Kidney (tissue), 14 donors: Measurements from ENCODE around the gene TRIML1. TPM values are rescaled to one million over a fixed set of nuclear protein-coding genes. Genes with fewer than 3 reads are reported as not detected.

Source experiments
- DNase-seq, 5 donors: peaks; one replicate each; pipeline ENCODE4 v3.0.0-alpha.2; 2013 to 2020
- FAIRE-seq: peaks from 2 replicates; lab custom pipeline; 2012; peaks lifted over from hg19 to GRCh38; lab: Jason Lieb, UNC
- H3K27ac ChIP-seq, 2 donors: one replicate each; pipeline ENCODE4 v1.7.0; 2013; ENCODE audit warnings: low read depth in 2 of 2, low read length in 2 of 2, inconsistent platforms in 1 of 2
- H3K27me3 ChIP-seq: one replicate; pipeline ENCODE4 v1.7.1; 2013; ENCODE audit warnings: low read length, inconsistent platforms; ENCODE audit not compliant: control insufficient read depth, insufficient read depth
- H3K36me3 ChIP-seq, 3 donors: one replicate each; pipeline versions ENCODE4 v1.7.0 to v1.7.1; 2013; ENCODE audit warnings: low read length in 3 of 3, control low read depth in 1 of 3, inconsistent platforms in 1 of 3; ENCODE audit not compliant: insufficient read depth in 3 of 3, control insufficient read depth in 2 of 3
- H3K4me1 ChIP-seq, 3 donors: one replicate each; pipeline versions ENCODE4 v1.7.0 to v1.7.1; 2013; ENCODE audit warnings: low read length in 3 of 3, inconsistent platforms in 1 of 3, low read depth in 1 of 3; ENCODE audit not compliant: control insufficient read depth in 2 of 3, insufficient read depth in 2 of 3
- H3K4me3 ChIP-seq, 3 donors: one replicate each; pipeline versions ENCODE4 v1.7.0 to v1.8.1; 2013; ENCODE audit warnings: low read length in 3 of 3, control low read depth in 1 of 3, inconsistent platforms in 1 of 3
- H3K9ac ChIP-seq, 3 donors: one replicate each; pipeline versions ENCODE4 v1.7.0 to v1.7.1; 2013; ENCODE audit warnings: low read length in 3 of 3, control low read depth in 1 of 3, inconsistent platforms in 1 of 3
- H3K9me3 ChIP-seq, 3 donors: one replicate each; pipeline versions ENCODE4 v1.7.0 to v1.7.1; 2013; ENCODE audit warnings: low read length in 3 of 3, control low read depth in 1 of 3, inconsistent platforms in 1 of 3; ENCODE audit not compliant: control insufficient read depth in 2 of 3, insufficient read depth in 1 of 3
- CTCF ChIP-seq: IDR thresholded peaks from 3 replicates; pipeline ENCODE4 v1.5.1; 2012; ENCODE audit warnings: mild to moderate bottlenecking, moderate library complexity, borderline replicate concordance; ENCODE audit not compliant: insufficient read depth; ENCODE audit errors: extremely low read depth
- intact Hi-C: fragments of 100-400 bp; cut with DNase I; formaldehyde crosslinking; loops from one replicate; pipeline ENCODE4 v1.11.1; 2022
- polyA plus RNA-seq: library from polyadenylated mRNA; stranded (reverse); fragments of 350-450 nt; fragmentation: Illumina TruSeq; extraction: RNeasy Lipid Tissue Mini Kit (QIAGEN cat#74804); gene quantifications from one replicate; pipeline ENCODE4 v1.2.3, GENCODE V29; 2014; ENCODE audit warnings: low read depth, low replicate concordance; ENCODE audit not compliant: insufficient read depth
- total RNA-seq: library from RNA; stranded (reverse); fragmentation: NEBNext Ultra II Directional; extraction: Animal tissue kit (Norgen Biotek cat#: 25700); gene quantifications from one replicate; pipeline ENCODE4 v1.2.1, GENCODE V29; 2021
- donor health status: control.
- donor health status: control.
- donor health status: control.
- donor health status: control.
- donor health status: control.
- donor health status: DM: yes; HTN: yes; CAD: no.
- donor health status: Normal renal cell carcinoma (clear cell type).

The TRIML1 gene
- total and polyA plus RNA-seq, 2 donors from 2014 or later, result not detected

DNA sequence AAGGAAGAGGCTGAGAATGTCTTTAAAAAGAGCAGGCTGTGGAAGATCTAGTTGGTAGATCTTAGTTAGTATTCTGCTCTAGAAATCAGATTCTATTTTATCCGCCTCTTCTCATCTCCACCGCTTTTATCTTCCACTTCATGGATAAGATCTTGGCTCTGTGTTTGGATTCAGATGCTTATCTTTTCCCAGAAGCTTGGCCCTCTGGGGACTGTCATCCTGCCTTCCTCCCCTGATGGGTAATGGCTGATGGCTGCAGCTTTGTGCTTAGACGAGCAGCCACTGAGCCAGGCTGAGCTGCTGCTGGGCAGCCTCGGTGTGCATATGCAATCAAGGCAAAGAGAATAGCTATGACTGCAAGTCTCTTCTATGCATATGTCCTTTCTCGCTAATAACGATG, 23.5 kb downstream of the TRIML1 start:
- FAIRE-seq (no peak), DNase-seq (no peak)
- no peaks in the 10 kb centered on the region for H3K4me1 ChIP-seq
- H3K9me3 ChIP-seq, result no peaks in the 10 kb centered on the region
- H3K36me3 ChIP-seq, result no peaks in the 10 kb centered on the region
- intact Hi-C loops, result no loop called here
- no peak overlapping the region for H3K4me3 ChIP-seq
- H3K27me3 ChIP-seq, result no peaks in the 10 kb centered on the region
- H3K27ac ChIP-seq, result no peak overlapping the region
- TF ChIP-seq CTCF, result no peak
- no peak overlapping the region for H3K9ac ChIP-seq

GRCh38 chr4:188168726-188169373, 29.6 kb downstream of the TRIML1 start:
- Histone ChIP-seq H3K27me3 (no peaks in the 10 kb centered on the region), H3K27ac (no peak overlapping the region), H3K36me3 (no peaks in the 10 kb centered on the region), H3K9me3 (peaks cover 0 to 3% (median 0%) of the 10 kb centered on the region in 3 donors), H3K4me3 (no peak overlapping the region), H3K9ac (no peak overlapping the region), H3K4me1 (no peaks in the 10 kb centered on the region)
- DNase-seq (no peak), FAIRE-seq (no peak)
- intact Hi-C loops, result no loop called here
- TF ChIP-seq CTCF, result no peak

DNA sequence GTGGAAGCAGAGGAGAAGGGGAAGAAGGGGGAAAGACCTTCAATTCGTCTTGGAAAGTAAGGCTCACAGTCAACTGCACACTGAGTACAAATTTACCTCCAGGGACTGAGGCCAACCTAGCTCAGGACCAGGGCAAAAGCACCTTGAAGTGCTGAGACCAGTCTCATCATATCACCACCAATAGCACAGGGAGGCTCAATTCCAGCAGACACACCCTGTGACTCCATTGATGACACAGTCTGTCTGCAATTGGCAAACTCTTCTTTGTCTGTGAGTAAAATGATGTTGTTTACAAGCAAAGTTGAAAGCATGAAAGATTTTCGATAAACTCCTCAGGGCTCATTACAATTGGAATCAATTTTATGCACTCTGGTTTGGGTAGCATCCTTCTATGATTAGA, 32.3 kb downstream of the TRIML1 start:
- Histone ChIP-seq H3K4me3 (no peak overlapping the region), H3K9ac (no peak overlapping the region), H3K9me3 (peaks cover 0 to 3% (median 0%) of the 10 kb centered on the region in 3 donors), H3K27me3 (no peaks in the 10 kb centered on the region), H3K27ac (no peak overlapping the region), H3K36me3 (no peaks in the 10 kb centered on the region), H3K4me1 (no peaks in the 10 kb centered on the region)
- FAIRE-seq, result no peak
- intact Hi-C loops, result no loop called here
- no peak for TF ChIP-seq CTCF
- no peak for DNase-seq

- DNase-seq, result no peak
- no peaks in the 10 kb centered on the region for H3K4me1 ChIP-seq
- intact Hi-C loops, result no loop called here
- H3K4me3 ChIP-seq, result no peak overlapping the region
- no peak for TF ChIP-seq CTCF
- no peaks in the 10 kb centered on the region for H3K36me3 ChIP-seq
- H3K9ac ChIP-seq, result no peak overlapping the region
- no peaks in the 10 kb centered on the region for H3K27me3 ChIP-seq
- no peak for FAIRE-seq
- H3K9me3 ChIP-seq, result peaks cover 0 to 3% (median 0%) of the 10 kb centered on the region in 3 donors
- no peak overlapping the region for H3K27ac ChIP-seq
These were observed 36.0 kb downstream of the TRIML1 start for GRCh38 chr4:188175288-188175687.
